GM19023 (cell line): ENCODE results near the gene IGF2BP2.
"Not testable (repeated sequence)": the region's sequence is repeated elsewhere in the genome, so short reads cannot be mapped to it uniquely, and the experiment has no call there.

Experiments used
- ATAC-seq: cut with Tn5 transposase; IDR thresholded peaks from one replicate; pipeline ENCODE4 v1.9.1; 2021; ENCODE audit warnings: mild to moderate bottlenecking, moderate library complexity; ENCODE audit not compliant: unreplicated experiment

Gene IGF2BP2

DNA sequence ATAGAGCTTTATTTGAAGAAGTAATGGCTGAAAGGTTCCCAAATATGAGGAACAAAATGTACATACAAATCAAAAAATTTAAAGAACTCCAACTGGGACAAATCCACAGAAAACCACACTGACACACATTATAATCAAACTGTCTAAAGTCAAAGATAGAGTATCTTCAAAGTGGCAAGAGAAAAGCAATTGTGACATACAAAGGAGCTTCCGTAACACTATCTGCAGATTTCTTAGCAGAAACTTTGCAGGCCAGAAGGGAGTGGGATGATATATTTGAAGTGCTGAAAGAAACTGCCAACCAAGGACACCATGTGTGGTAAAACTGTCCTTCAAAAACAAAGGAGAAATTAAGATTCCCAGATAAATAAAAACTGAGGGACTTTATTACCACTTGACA is 146.8 kb downstream of the IGF2BP2 start:
- ATAC-seq, result no peak

DNA sequence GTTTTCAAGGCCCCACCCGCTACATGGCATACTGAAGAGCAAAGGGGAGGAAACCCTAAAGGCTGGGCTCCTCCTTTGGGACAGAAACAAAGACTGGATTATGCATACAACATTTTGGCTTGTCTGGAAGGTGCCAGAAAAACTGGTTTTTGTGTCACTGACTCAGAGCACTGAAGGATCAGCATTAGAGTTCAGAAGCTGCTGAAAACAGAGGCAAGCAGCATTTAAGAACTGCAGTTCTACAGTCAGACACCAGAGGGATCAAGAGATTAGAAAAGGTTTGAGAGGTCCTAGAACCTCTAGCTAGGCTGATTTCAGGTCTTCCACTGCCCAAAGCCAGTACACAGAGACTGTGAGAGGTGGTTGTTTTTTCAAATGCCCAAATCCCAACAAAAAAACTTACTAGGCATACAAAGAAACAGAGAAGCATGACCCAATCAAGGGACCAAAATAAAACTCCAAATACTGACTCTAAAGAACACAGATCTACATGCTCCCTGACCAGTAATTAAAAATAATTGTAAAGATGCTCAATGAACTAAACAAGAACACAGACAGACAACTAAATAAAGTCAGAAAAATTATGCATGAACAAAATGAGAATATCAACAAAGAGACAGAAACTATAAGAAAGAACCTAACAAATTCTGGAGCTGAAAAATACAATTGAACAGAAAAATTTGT is 147.6 kb downstream of the IGF2BP2 start:
- ATAC-seq, result no peak

DNA sequence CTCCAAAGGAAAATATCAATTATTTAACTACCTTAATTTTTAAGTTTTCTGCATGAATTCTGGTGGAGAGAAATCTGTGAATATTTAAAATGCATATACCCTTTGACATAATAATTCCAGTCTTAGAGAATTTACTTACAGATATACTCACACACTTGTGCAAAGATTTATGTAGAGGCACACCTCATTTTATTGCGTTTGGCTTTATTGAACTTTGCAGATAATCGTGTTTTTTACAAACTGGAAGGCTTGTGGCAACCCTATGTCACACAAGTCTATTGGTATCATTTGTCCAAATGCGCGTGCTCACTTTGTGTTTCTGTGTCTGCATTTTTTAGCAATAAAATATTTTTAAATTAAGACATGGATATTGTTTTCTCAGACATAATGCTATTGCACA is 157.3 kb downstream of the IGF2BP2 start:
- no peak for ATAC-seq

GRCh38 chr3:185663929-185664328 is 160.9 kb downstream of the IGF2BP2 start:
- ATAC-seq, result no peak

DNA sequence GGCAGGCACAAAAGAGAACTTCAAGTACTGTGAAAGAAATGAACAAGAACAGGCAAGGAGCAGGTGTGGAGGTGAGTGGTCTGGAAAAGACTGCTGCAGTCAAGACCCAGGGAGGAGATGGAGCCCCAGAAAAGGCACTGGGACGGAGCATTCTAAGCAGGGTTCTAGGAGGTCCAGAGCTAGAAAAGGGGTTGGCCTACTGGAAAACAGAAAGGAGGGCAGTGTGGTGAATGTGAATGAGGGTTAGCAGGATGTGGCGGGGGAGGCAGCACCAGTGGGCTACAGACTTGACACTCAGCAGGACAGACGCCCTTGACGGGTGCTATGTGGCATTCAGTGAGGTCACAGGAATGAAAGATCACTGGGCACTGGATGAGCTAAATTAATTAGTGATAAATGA is 163.1 kb downstream of the IGF2BP2 start:
- no peak for ATAC-seq

DNA sequence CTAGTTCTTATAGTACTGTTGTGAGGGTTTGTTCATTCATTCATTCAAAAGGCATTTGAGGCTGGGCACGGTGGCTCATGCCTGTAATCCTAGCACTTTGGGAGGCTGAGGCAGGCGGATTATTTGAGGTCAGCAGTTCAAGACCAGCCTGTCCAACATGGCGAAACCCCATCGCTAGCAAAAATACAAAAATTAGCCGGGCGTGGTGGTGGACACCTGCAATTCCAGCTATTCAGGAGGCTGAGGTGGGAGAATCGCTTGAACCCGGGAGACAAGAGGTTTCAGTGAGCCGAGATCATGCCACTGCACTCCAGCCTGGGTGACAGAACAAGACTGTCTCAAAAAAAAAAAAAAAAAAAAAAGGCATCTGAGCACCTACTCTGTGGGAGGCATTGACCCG is 163.5 kb downstream of the IGF2BP2 start:
- not testable (repeated sequence) for ATAC-seq

DNA sequence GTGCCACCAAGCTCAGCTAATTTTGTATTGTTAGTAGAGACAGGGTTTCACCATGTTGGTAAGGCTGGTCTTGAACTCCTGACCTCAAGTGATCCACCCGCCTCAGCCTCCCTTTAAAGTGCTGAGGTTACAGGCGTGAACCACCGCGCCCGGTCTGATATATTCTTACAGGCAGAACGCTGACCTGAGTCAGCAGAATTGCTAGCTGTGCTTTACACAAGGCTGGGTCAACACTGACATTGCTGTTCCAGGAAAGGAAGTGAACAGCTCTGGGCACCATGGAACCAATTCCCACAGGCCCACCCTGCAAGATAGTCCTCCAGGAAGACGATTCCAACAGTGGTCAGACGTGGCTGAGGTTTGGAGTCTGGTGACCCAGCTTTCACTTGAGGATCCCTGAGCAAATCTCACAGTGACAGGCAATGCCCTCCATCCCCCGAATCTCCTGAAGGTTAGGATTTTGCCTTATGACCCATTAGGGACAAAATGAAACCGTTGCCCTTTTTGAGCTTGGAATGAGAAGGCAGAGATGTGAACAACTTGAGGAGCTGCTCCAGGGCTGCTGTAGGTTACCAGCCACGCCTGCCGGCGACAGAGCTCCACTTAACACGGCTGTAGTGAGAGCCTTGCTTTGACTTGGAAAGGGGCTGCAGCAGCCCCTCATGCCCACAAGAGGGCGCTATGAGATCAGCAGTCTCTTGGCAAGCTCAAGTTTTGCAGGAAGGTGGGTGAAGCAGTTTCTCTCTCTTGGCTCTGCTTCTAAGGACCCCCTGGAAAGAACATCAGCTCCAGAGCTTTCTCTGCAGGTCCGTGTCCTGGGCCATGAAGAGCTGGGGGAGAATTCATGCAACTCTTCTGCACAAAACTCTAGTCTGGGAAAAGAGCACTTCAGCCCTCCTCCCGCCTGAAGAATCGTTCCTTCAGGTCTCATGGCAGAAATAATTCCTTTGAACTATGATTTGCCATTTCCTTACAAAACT is 164.6 kb downstream of the IGF2BP2 start:
- no peak for ATAC-seq

DNA sequence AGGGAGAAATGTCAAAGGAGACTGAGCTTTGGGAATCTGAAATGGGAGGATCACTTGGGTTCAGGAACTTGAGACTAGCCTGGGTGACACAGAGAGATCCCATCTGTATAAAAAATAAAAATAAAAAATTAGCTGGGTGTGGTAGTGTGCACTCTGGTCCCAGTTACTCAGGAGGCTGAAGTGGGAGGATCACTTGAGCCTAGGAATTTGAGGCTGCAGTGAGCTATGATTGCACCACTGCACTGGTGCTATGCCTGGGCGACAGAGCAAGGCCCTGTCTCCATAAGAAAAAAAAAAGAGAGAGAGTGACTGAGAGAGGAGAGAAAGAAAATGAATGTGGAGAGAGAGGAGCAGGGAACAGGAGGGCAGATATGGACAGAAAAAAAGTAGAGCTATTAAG is 165.9 kb downstream of the IGF2BP2 start:
- no peak for ATAC-seq

GRCh38 chr3:185658504-185658912 is 166.3 kb downstream of the IGF2BP2 start:
- ATAC-seq, result no peak

DNA sequence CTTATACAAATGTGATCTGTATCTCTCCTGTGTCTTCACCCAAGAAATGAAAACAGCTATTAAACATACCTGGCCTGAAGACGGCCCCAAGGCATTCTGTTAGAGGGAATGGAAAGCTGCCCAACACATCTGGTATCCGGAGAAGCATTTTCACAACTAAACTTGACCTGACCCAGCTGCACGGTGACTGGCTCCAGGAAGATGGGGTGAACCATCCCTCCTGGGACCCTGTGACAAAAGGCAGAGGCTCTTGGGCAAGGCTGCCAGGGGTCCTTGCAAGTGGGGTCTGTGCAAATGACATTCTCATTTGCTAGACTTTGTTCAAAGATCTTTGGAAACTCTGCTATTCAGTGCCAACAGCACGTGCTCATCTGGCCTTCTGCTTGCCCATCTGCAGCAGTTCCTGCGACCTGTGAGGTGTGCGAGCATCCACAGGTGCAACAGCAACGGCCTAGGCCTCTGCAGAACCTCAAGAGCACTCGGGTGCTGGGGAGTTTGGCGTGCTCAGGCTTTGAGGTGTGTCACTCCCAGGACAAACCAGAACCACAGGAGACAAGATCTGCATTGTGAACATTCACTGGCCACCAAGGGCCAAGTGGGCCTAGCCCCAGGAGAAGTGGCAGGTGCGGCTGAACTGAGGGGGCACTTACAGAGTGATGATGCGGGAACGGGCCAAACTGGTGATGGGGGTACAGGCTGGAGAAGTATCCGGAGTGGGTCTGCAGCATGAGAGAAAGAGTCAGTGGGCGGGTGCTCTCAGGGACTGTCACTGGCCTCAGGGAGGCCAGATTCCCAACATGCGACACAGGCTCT is 166.9 kb downstream of the IGF2BP2 start:
- no peak for ATAC-seq

GRCh38 chr3:185657211-185657610 is 167.6 kb downstream of the IGF2BP2 start:
- no peak for ATAC-seq

DNA sequence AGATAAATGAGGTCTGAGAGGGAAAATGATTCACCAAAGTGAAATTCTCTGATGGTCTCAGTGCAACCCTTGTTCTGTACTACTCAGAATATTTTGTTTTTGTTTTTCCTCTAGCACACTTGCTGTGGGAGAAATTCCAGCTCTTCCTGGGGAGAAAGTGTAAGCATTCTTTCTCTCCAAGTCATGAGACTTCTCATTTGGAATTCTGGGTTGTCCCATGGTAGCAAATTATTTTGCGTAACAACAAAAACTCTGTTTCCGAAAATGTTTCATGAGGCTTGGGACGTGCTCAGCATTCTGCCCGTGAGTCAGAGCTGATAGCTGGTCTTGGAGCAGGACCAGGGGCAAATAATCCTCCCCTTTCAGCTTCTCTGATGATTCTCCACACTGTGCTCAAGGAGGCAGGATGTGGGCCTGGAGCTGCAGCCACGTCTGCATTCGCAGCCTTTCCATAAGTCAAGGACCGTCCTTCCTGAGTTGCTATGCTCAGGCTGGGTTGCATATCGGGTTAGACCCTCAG is 168.5 kb downstream of the IGF2BP2 start:
- ATAC-seq, result no peak

- no peak for ATAC-seq
Measured at GRCh38 chr3:185655426-185656320, 169.2 kb downstream of the IGF2BP2 start.

GRCh38 chr3:185654758-185655145 is 170.1 kb downstream of the IGF2BP2 start:
- no peak for ATAC-seq

- no peak for ATAC-seq
Measured at GRCh38 chr3:185653949-185654757, 170.7 kb downstream of the IGF2BP2 start.

GRCh38 chr3:185651971-185652370 is 172.9 kb downstream of the IGF2BP2 start:
- ATAC-seq, result no peak

- no peak for ATAC-seq
Measured at GRCh38 chr3:185649414-185649813, 175.4 kb downstream of the IGF2BP2 start.

- no peak for ATAC-seq
Measured at GRCh38 chr3:185648396-185648795, 176.4 kb downstream of the IGF2BP2 start.

DNA sequence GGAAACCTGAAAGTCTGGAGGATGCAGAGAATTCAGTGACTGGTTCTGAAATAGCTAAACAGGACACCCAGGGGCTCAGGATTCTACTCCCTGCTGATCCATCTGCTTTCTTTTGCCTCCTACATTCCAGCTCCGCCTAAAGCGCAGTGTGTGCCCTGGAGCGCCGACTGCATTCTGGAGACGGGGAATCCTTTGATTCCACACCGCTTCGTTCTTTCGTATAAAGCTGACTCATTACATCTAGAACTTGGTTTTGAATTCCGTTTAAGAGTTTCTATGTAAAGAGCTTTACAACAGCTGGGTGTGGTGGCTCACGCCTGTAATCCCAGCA is 177.0 kb downstream of the IGF2BP2 start:
- no peak for ATAC-seq
